H9 (cell line): ENCODE results near the gene TANK. TPM values are rescaled to one million over a fixed set of nuclear protein-coding genes. Genes with fewer than 3 reads are reported as not detected.

Experiments used
- DNase-seq: peaks from one replicate; pipeline ENCODE4 v3.0.0-alpha.2; 2017
- H2AFZ ChIP-seq: one replicate; pipeline ENCODE4 v1.6.1; 2013; ENCODE audit warnings: mild to moderate bottlenecking, low read length, control low read depth, moderate library complexity
- H2AK5ac ChIP-seq: 2 replicates; pipeline ENCODE4 v1.6.1; 2013; ENCODE audit warnings: low read length, control low read depth, mixed read lengths; ENCODE audit not compliant: insufficient read length
- H2BK120ac ChIP-seq: one replicate; pipeline ENCODE4 v1.6.1; 2013; ENCODE audit warnings: low read depth, mild to moderate bottlenecking, low read length, control low read depth, inconsistent platforms; ENCODE audit not compliant: poor library complexity, severe bottlenecking
- H2BK12ac ChIP-seq: 2 replicates; pipeline ENCODE4 v1.6.1; 2013; ENCODE audit warnings: low read length, control low read depth, mixed read lengths, low read depth; ENCODE audit not compliant: insufficient read length
- H2BK15ac ChIP-seq: 2 replicates; pipeline ENCODE4 v1.6.1; 2013; ENCODE audit warnings: low read depth, low read length, control low read depth
- H2BK20ac ChIP-seq: one replicate; pipeline ENCODE4 v1.6.1; 2013; ENCODE audit warnings: low read depth, mild to moderate bottlenecking, low read length, control low read depth, inconsistent platforms; ENCODE audit not compliant: poor library complexity, severe bottlenecking
- H2BK5ac ChIP-seq: 2 replicates; pipeline ENCODE4 v1.6.1; 2013; ENCODE audit warnings: low read length, control low read depth, mixed read lengths; ENCODE audit not compliant: insufficient read length
- H3K14ac ChIP-seq: 2 replicates; pipeline ENCODE4 v1.6.1; 2013; ENCODE audit warnings: low read length, control low read depth; ENCODE audit not compliant: insufficient read depth
- H3K18ac ChIP-seq: 2 replicates; pipeline ENCODE4 v1.6.1; 2013; ENCODE audit warnings: low read depth, mild to moderate bottlenecking, mixed read lengths, low read length, control low read depth; ENCODE audit not compliant: insufficient read length
- H3K23ac ChIP-seq: 2 replicates; pipeline ENCODE4 v1.6.1; 2013; ENCODE audit warnings: low read length, control low read depth, mixed read lengths, low read depth; ENCODE audit not compliant: insufficient read length
- H3K23me2 ChIP-seq: 2 replicates; pipeline ENCODE4 v1.6.1; 2013; ENCODE audit warnings: low read depth, mild to moderate bottlenecking, mixed read lengths, low read length, control low read depth; ENCODE audit not compliant: insufficient read length, poor library complexity, severe bottlenecking
- H3K27ac ChIP-seq: 2 replicates; pipeline ENCODE4 v1.5.1; 2013; ENCODE audit warnings: low read length, control low read depth, mixed read lengths, low read depth; ENCODE audit not compliant: insufficient read length
- H3K27me3 ChIP-seq: 2 replicates; pipeline ENCODE4 v1.6.1; 2013; ENCODE audit warnings: low read length, control low read depth, inconsistent platforms; ENCODE audit not compliant: insufficient read depth
- H3K4ac ChIP-seq: 2 replicates; pipeline ENCODE4 v1.6.1; 2013; ENCODE audit warnings: low read depth, mild to moderate bottlenecking, control low read depth, inconsistent platforms, low read length, moderate library complexity
- H3K4me1 ChIP-seq: 2 replicates; pipeline ENCODE4 v1.6.1; 2013; ENCODE audit warnings: low read length, control low read depth, inconsistent platforms; ENCODE audit not compliant: insufficient read depth
- H3K4me2 ChIP-seq: 2 replicates; pipeline ENCODE4 v1.6.1; 2013; ENCODE audit warnings: low read length, control low read depth, mixed read lengths; ENCODE audit not compliant: insufficient read length, insufficient read depth
- H3K56ac ChIP-seq: 2 replicates; pipeline ENCODE4 v1.6.1; 2013; ENCODE audit warnings: low read depth, mild to moderate bottlenecking, mixed read lengths, low read length, control low read depth; ENCODE audit not compliant: insufficient read length
- H3K79me1 ChIP-seq: 2 replicates; pipeline ENCODE4 v1.6.1; 2013; ENCODE audit warnings: low read depth, mild to moderate bottlenecking, moderate library complexity, low read length, control low read depth, inconsistent platforms; ENCODE audit not compliant: insufficient read depth, poor library complexity, severe bottlenecking
- H3K79me2 ChIP-seq: 2 replicates; pipeline ENCODE4 v1.6.1; 2013; ENCODE audit warnings: low read length, control low read depth, inconsistent platforms; ENCODE audit not compliant: insufficient read depth
- H3K9ac ChIP-seq: 2 replicates; pipeline ENCODE4 v1.6.1; 2013; ENCODE audit warnings: low read length, control low read depth, mixed read lengths; ENCODE audit not compliant: insufficient read length; ENCODE audit errors: extremely low read depth
- H3K9me3 ChIP-seq: one replicate; pipeline ENCODE4 v1.6.1; 2013; ENCODE audit warnings: low read depth, low read length, inconsistent platforms; ENCODE audit not compliant: control insufficient read depth
- H3T11ph ChIP-seq: one replicate; pipeline ENCODE4 v1.6.1; 2013; ENCODE audit warnings: mild to moderate bottlenecking, low read length, control low read depth, inconsistent platforms
- H4K20me1 ChIP-seq: one replicate; pipeline ENCODE4 v1.6.1; 2013; ENCODE audit not compliant: control insufficient read depth, insufficient read length, insufficient read depth
- H4K5ac ChIP-seq: 2 replicates; pipeline ENCODE4 v1.6.1; 2013; ENCODE audit warnings: low read depth, mild to moderate bottlenecking, mixed read lengths, low read length, control low read depth; ENCODE audit not compliant: insufficient read length
- H4K8ac ChIP-seq: replicated peaks from 2 replicates; pipeline ENCODE4 v1.6.1; 2013; ENCODE audit warnings: low read length, control low read depth, mixed read lengths, low read depth; ENCODE audit not compliant: insufficient read length
- H4K91ac ChIP-seq: 2 replicates; pipeline ENCODE4 v1.6.1; 2013; ENCODE audit warnings: low read depth, mild to moderate bottlenecking, moderate library complexity, mixed read lengths, low read length, control low read depth; ENCODE audit not compliant: insufficient read length
- H3K27ac Mint-ChIP-seq, 3 experiments: 2 replicates in 2 of 3; 3 replicates in 1 of 3; pipeline ENCODE4 v1.8.0; 2020 to 2021; ENCODE audit warnings: mixed read lengths in 3 of 3, mild to moderate bottlenecking in 1 of 3, moderate library complexity in 1 of 3
- H3K27me3 Mint-ChIP-seq: 2 replicates; pipeline ENCODE4 v1.8.0; 2021; ENCODE audit warnings: low read depth, mild to moderate bottlenecking, moderate library complexity, mixed read lengths
- H3K36me3 Mint-ChIP-seq, 3 experiments: 2 replicates in 2 of 3; 3 replicates in 1 of 3; pipeline ENCODE4 v1.8.0; 2020 to 2021; ENCODE audit warnings: low read depth in 3 of 3, mixed read lengths in 3 of 3; ENCODE audit not compliant: insufficient read depth in 1 of 3
- H3K4me1 Mint-ChIP-seq, 2 experiments: 2 replicates each; pipeline ENCODE4 v1.8.0; 2020; ENCODE audit warnings: mixed read lengths in 2 of 2
- H3K4me3 Mint-ChIP-seq, 2 experiments: 2 replicates in 1 of 2; 3 replicates in 1 of 2; pipeline ENCODE4 v1.8.0; 2020 to 2021; ENCODE audit warnings: mild to moderate bottlenecking in 2 of 2, mixed read lengths in 2 of 2, moderate library complexity in 1 of 2
- H3K9me3 Mint-ChIP-seq, 2 experiments: 2 replicates in 1 of 2; 3 replicates in 1 of 2; pipeline ENCODE4 v1.8.0; 2020; ENCODE audit warnings: mild to moderate bottlenecking in 2 of 2, mixed read lengths in 2 of 2, moderate library complexity in 1 of 2
- CTCF ChIP-seq: fragments of 200-600 bp; sonication (generic); conservative IDR thresholded peaks from 3 replicates; pipeline ENCODE4 v1.8.0; 2021; ENCODE audit warnings: antibody characterized with exemption, mild to moderate bottlenecking
- WGBS: extraction: QIAGEN DNeasy Blood & Tissue Kit; methylation state at CpG from one replicate; pipeline ENCODE4 v1.1.7; 2013; ENCODE audit warnings: missing lambda C conversion rate, low lambda C conversion rate, mixed read lengths; ENCODE audit not compliant: insufficient read length; ENCODE audit errors: extremely low coverage; 5-methylcytosine and 5-hydroxymethylcytosine counted together
- total RNA-seq: library from RNA; stranded (reverse); gene quantifications from 2 replicates; pipeline ENCODE4 v1.2.1, GENCODE V29; 2021

TANK gene
- total RNA-seq, 1 experiment from 2014 or later, result 23.9 TPM

- H3K9me3 Mint-ChIP-seq, result no peaks in the 10 kb centered on the region
- H3K27ac Mint-ChIP-seq, result peak overlapping the region; percentile 45 to 87 (median 68); a peak in 4 of 7 replicates
- no peak for TF ChIP-seq CTCF
- Histone ChIP-seq H3K9me3 (no peaks in the 10 kb centered on the region), H3K23me2 (no peaks in the 10 kb centered on the region), H4K8ac (no peak overlapping the region), H2BK20ac (no peak overlapping the region), H3K79me1 (peaks cover 7% of the 10 kb centered on the region), H2BK5ac (no peak overlapping the region), H2BK15ac (no peak overlapping the region), H3K4ac (no peak overlapping the region), H3K27ac (no peak overlapping the region), H3K4me1 (no peaks in the 10 kb centered on the region; the same call in 1 of the 2 replicates), H3K14ac (no peak overlapping the region), H3K9ac (no peak overlapping the region), H3K23ac (no peak overlapping the region), H3K56ac (no peak overlapping the region), H3K4me2 (no peak overlapping the region), H3K79me2 (no peaks in the 10 kb centered on the region), H2AK5ac (no peak overlapping the region), H3K18ac (no peak overlapping the region), H3K27me3 (no peaks in the 10 kb centered on the region), H4K91ac (no peak overlapping the region), H3T11ph (no peak overlapping the region), H2BK12ac (no peak overlapping the region), H2BK120ac (no peak overlapping the region), H4K5ac (no peak overlapping the region), H4K20me1 (no peaks in the 10 kb centered on the region), H2AFZ (no peak overlapping the region)
- no CpG with 5 or more reads among the region's 4 CpGs for WGBS
- no peak overlapping the region; a peak in 1 of 5 replicates for H3K4me3 Mint-ChIP-seq
- H3K4me1 Mint-ChIP-seq, result peaks cover 15 to 29% of the 10 kb centered on the region in 2 experiments
- no peak for DNase-seq
- H3K27me3 Mint-ChIP-seq, result no peaks in the 10 kb centered on the region
- peaks cover under 1 to 4% (median 3%) of the 10 kb centered on the region in 3 experiments; a peak in 4 of 7 replicates for H3K36me3 Mint-ChIP-seq
Observed at GRCh38 chr2:161170958-161171932, 11.0 kb downstream of the TANK start.
